ENCODE data around the gene HSPA14. TPM values are rescaled to one million over a fixed set of nuclear protein-coding genes. Genes with fewer than 3 reads are reported as not detected.

The HSPA14 gene
- total RNA-seq, 4 donors from 2014 or later, result 10.5 to 13.4 (median 12.7) TPM

- no peak for TF ChIP-seq CTCF (IDR thresholded peaks at IDR 0.05; ENCODE audit: low read depth)
Observed at GRCh38 chr10:14878266-14879123, 40.4 kb downstream of the HSPA14 start, which contains the start of gene SUV39H2. Gene SUV39H2 (plus strand): TSS chr10:14878866. CDS start chr10:14878889, 23 bp downstream.

GRCh38 chr10:14879124-14879927, 41.2 kb downstream of the HSPA14 start:
- TF ChIP-seq CTCF (IDR thresholded peaks at IDR 0.05; ENCODE audit: low read depth), result no peak

GRCh38 chr10:14879928-14880193, 41.8 kb downstream of the HSPA14 start:
- no peak for TF ChIP-seq CTCF (IDR thresholded peaks at IDR 0.05; ENCODE audit: low read depth)

- TF ChIP-seq CTCF (IDR thresholded peaks at IDR 0.05; ENCODE audit: low read depth), result no peak
Observed at GRCh38 chr10:14880229-14880628, 42.1 kb downstream of the HSPA14 start.

GRCh38 chr10:14884082-14884481, 46.0 kb downstream of the HSPA14 start:
- no peak for TF ChIP-seq CTCF (IDR thresholded peaks at IDR 0.05; ENCODE audit: low read depth)

- TF ChIP-seq CTCF (IDR thresholded peaks at IDR 0.05; ENCODE audit: low read depth), result no peak
Observed at GRCh38 chr10:14889318-14889717, 51.2 kb downstream of the HSPA14 start.

GRCh38 chr10:14891151-14891550, 53.0 kb downstream of the HSPA14 start:
- no peak for TF ChIP-seq CTCF (IDR thresholded peaks at IDR 0.05; ENCODE audit: low read depth)

Data from subcutaneous adipose tissue (tissue), 4 donors.